Smooth muscle cell (in vitro differentiated cells): ENCODE data around the gene ADPRM. TPM values are rescaled to one million over a fixed set of nuclear protein-coding genes. Genes with fewer than 3 reads are reported as not detected.

ENCODE experiments used
- DNase-seq: peaks from one replicate; lab custom pipeline; 2025; ENCODE audit not compliant: unreplicated experiment; lab: John Stamatoyannopoulos, UW
- H2AFZ ChIP-seq: fragments of 200-600 bp; sonication (generic); 2 replicates; pipeline ENCODE4 v1.6.0; 2016; ENCODE audit warnings: antibody characterized with exemption, low read depth, mild to moderate bottlenecking
- H3F3A ChIP-seq: fragments of 200-600 bp; sonication (generic); 2 replicates; pipeline ENCODE4 v1.6.0; 2017; ENCODE audit warnings: antibody characterized with exemption, low read depth
- H3K27ac ChIP-seq: fragments of 200-600 bp; sonication (generic); 2 replicates; pipeline ENCODE4 v1.5.1; 2016; ENCODE audit warnings: low read depth, mild to moderate bottlenecking
- H3K27me3 ChIP-seq: fragments of 200-600 bp; sonication (generic); 2 replicates; pipeline ENCODE4 v1.6.1; 2016; ENCODE audit warnings: low read depth, mild to moderate bottlenecking
- H3K36me3 ChIP-seq: fragments of 200-600 bp; sonication (generic); 2 replicates; pipeline ENCODE4 v1.5.1; 2016; ENCODE audit warnings: low read depth
- H3K4me1 ChIP-seq: fragments of 200-600 bp; sonication (generic); 2 replicates; pipeline ENCODE4 v1.5.1; 2016; ENCODE audit warnings: low read depth
- H3K4me2 ChIP-seq: fragments of 200-600 bp; sonication (generic); 2 replicates; pipeline ENCODE4 v1.6.0; 2016; ENCODE audit warnings: mild to moderate bottlenecking
- H3K4me3 ChIP-seq: fragments of 200-600 bp; sonication (generic); 2 replicates; pipeline ENCODE4 v1.5.1; 2016; ENCODE audit warnings: mild to moderate bottlenecking
- H3K79me2 ChIP-seq: fragments of 200-600 bp; sonication (generic); 2 replicates; pipeline ENCODE4 v1.6.0; 2016; ENCODE audit warnings: low read depth, mild to moderate bottlenecking
- H3K9ac ChIP-seq: fragments of 200-600 bp; sonication (generic); 2 replicates; pipeline ENCODE4 v1.6.0; 2016; ENCODE audit warnings: low read depth
- H3K9me3 ChIP-seq: fragments of 200-600 bp; sonication (generic); replicated peaks from 2 replicates; pipeline ENCODE4 v1.5.1; 2016; ENCODE audit warnings: low read depth
- H4K20me1 ChIP-seq: fragments of 200-600 bp; sonication (generic); 2 replicates; pipeline ENCODE4 v1.6.0; 2016; ENCODE audit warnings: low read depth
- CTCF ChIP-seq: fragments of 200-600 bp; sonication (generic); IDR thresholded peaks from 2 replicates; pipeline ENCODE4 v1.5.1; 2017; ENCODE audit warnings: borderline replicate concordance, mild to moderate bottlenecking, antibody characterized with exemption; ENCODE audit not compliant: insufficient read depth, poor library complexity, severe bottlenecking
- WGBS: methylation state at CpG from one replicate; pipeline ENCODE4 v1.1.7; 2016; ENCODE audit warnings: low lambda C conversion rate; 5-methylcytosine and 5-hydroxymethylcytosine counted together
- polyA plus RNA-seq: library from polyadenylated mRNA; unstranded; fragments of >200 nt; fragmentation: Nextera tagmentation; extraction: Ambion mirVana; gene quantifications from 2 replicates; pipeline ENCODE4 v1.2.1, GENCODE V29; 2016
- total RNA-seq: library from RNA; depleted of rRNA; stranded (reverse); fragments of >200 nt; gene quantifications from 2 replicates; pipeline ENCODE4 v1.2.3, GENCODE V29; 2014

Gene ADPRM
- total and polyA plus RNA-seq, 2 experiments from 2014 or later, result 8.3 to 11.3 TPM

GRCh38 chr17:10649602-10650001, 47.8 kb upstream of the ADPRM start:
- H3F3A ChIP-seq, result no peaks in the 10 kb centered on the region
- H3K27me3 ChIP-seq, result no peaks in the 10 kb centered on the region
- H3K4me1 ChIP-seq, result no peaks in the 10 kb centered on the region
- TF ChIP-seq CTCF, result no peak
- H4K20me1 ChIP-seq, result no peaks in the 10 kb centered on the region
- WGBS, result 88% methylated on average over 5 of the region's 5 CpGs
- no peak overlapping the region for H3K27ac ChIP-seq
- no peak overlapping the region for H2AFZ ChIP-seq
- no peak for DNase-seq
- no peak overlapping the region for H3K9ac ChIP-seq
- H3K9me3 ChIP-seq, result no peaks in the 10 kb centered on the region
- H3K36me3 ChIP-seq, result no peaks in the 10 kb centered on the region
- no peak overlapping the region for H3K4me3 ChIP-seq
- no peak overlapping the region for H3K4me2 ChIP-seq
- no peaks in the 10 kb centered on the region for H3K79me2 ChIP-seq

- Histone ChIP-seq H3K36me3 (no peaks in the 10 kb centered on the region), H3K4me3 (no peak overlapping the region), H2AFZ (no peak overlapping the region), H3K9me3 (no peaks in the 10 kb centered on the region), H3K9ac (no peak overlapping the region), H3K27me3 (no peaks in the 10 kb centered on the region), H3K27ac (no peak overlapping the region), H3K4me1 (no peaks in the 10 kb centered on the region), H3F3A (no peaks in the 10 kb centered on the region), H3K4me2 (no peak overlapping the region), H4K20me1 (no peaks in the 10 kb centered on the region), H3K79me2 (no peaks in the 10 kb centered on the region)
- TF ChIP-seq CTCF, result no peak
- DNase-seq, result no peak
- WGBS, result 79% methylated on average over 9 of the region's 9 CpGs
Measured at GRCh38 chr17:10651927-10652326, 45.5 kb upstream of the ADPRM start.

- H3K4me2 ChIP-seq, result no peak overlapping the region
- WGBS, result 94% methylated on average over 11 of the region's 11 CpGs
Measured at GRCh38 chr17:10652984-10653659, 44.3 kb upstream of the ADPRM start.

More at GRCh38 chr17:10652984-10653659, 44.3 kb upstream of the ADPRM start:
- Histone ChIP-seq H3K4me3 (no peak overlapping the region), H3K79me2 (no peaks in the 10 kb centered on the region), H3K27ac (no peak overlapping the region), H3K36me3 (no peaks in the 10 kb centered on the region), H3K9me3 (no peaks in the 10 kb centered on the region), H3K4me1 (no peaks in the 10 kb centered on the region), H2AFZ (no peak overlapping the region), H3F3A (no peaks in the 10 kb centered on the region), H3K27me3 (no peaks in the 10 kb centered on the region), H4K20me1 (no peaks in the 10 kb centered on the region), H3K9ac (no peak overlapping the region)
- no peak for TF ChIP-seq CTCF
- DNase-seq, result no peak
